ENCODE measurements around the gene MARCO. TPM values are rescaled to one million over a fixed set of nuclear protein-coding genes. Genes with fewer than 3 reads are reported as not detected.

The MARCO gene
- total and polyA plus RNA-seq, 2 donors (not counting 1 experiment from before 2014, with no cell fraction given): 0.04 TPM; not detected in 1

DNA sequence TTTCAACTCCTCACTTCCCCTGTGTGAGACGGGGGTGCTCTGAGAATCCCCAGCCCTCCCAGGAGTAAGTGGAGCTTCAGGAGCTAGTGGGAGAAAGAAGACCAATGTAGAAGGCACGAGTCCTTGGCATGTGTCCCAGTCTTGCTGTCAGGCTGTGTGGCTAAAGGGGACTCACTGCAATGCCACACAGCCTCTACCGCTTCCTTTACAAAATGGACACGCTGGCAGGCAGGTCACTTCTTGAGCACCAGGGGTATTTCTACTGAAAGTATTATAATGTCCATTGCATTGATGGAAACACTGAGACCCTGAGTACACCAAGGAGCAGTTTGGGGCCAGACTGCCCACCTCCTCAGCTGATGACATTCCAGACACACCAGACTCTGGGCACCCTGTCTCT, 35.8 kb upstream of the MARCO start:
- Mint-ChIP-seq H3K4me3 (no peak overlapping the region), H3K9me3 (ENCODE audit: insufficient read depth) (no peaks in the 10 kb centered on the region), H3K27me3 (peaks cover 5% of the 10 kb centered on the region), H3K4me1 (no peaks in the 10 kb centered on the region), H3K27ac (no peak overlapping the region)
- WGBS (ENCODE audit: insufficient coverage): 69% methylated on average over 2 of the region's 4 CpGs
- ChIA-PET CTCF (no interaction called here), POLR2A (no interaction called here)
- intact Hi-C loops (cut with micrococcal nuclease): no loop called here
- peaks cover 0 to 7% (median 0%) of the 10 kb centered on the region in 3 donors for H3K9me3 ChIP-seq (ENCODE audit: control extremely low read depth in 1 of 3, control insufficient read depth in 2 of 3, insufficient read depth in 1 of 3, low read length in 2 of 3)
- no peak for TF ChIP-seq EZH2 (IDR thresholded peaks at IDR 0.05; ENCODE audit: borderline replicate concordance, insufficient read depth, low read depth, low read length, poor library complexity, severe bottlenecking)
- TF ChIP-seq, protein P1, sequence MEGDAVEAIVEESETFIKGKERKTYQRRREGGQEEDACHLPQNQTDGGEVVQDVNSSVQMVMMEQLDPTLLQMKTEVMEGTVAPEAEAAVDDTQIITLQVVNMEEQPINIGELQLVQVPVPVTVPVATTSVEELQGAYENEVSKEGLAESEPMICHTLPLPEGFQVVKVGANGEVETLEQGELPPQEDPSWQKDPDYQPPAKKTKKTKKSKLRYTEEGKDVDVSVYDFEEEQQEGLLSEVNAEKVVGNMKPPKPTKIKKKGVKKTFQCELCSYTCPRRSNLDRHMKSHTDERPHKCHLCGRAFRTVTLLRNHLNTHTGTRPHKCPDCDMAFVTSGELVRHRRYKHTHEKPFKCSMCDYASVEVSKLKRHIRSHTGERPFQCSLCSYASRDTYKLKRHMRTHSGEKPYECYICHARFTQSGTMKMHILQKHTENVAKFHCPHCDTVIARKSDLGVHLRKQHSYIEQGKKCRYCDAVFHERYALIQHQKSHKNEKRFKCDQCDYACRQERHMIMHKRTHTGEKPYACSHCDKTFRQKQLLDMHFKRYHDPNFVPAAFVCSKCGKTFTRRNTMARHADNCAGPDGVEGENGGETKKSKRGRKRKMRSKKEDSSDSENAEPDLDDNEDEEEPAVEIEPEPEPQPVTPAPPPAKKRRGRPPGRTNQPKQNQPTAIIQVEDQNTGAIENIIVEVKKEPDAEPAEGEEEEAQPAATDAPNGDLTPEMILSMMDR (IDR thresholded peaks at IDR 0.05): no peak
- no peak overlapping the region for H3K9ac ChIP-seq (ENCODE audit: low read length)
- H2AFZ ChIP-seq (ENCODE audit: insufficient read depth, low read depth, low read length, poor library complexity, severe bottlenecking): no peak overlapping the region
- peaks cover 6 to 10% of the 10 kb centered on the region in 2 donors for H3K4me1 ChIP-seq (ENCODE audit: control insufficient read depth in 2 of 2, insufficient read depth in 2 of 2, low read length in 2 of 2)
- H3K27ac ChIP-seq (ENCODE audit: low read length in 2 of 2): no peak overlapping the region
- ATAC-seq (ENCODE audit: low read depth): no peak
- DNase-seq: no peak
- no peaks in the 10 kb centered on the region for H3K36me3 ChIP-seq (replicated peaks in 1 of 2; ENCODE audit: control extremely low read depth in 1 of 2, control insufficient read depth in 1 of 2, extremely low read depth in 1 of 2, insufficient read depth in 2 of 2, low read length in 1 of 2)
- no peak overlapping the region for H3K4me2 ChIP-seq (replicated peaks; ENCODE audit: low read depth, low read length, poor library complexity, severe bottlenecking)
- H3K4me3 ChIP-seq (ENCODE audit: control extremely low read depth in 1 of 5, extremely low read depth in 1 of 5, insufficient read depth in 1 of 5, low read depth in 2 of 5, low read length in 4 of 5): no peak overlapping the region
- H3K79me2 ChIP-seq (ENCODE audit: control insufficient read depth, insufficient read depth, low read length): no peaks in the 10 kb centered on the region
- H3K27me3 ChIP-seq (replicated peaks in 1 of 4; ENCODE audit: control extremely low read depth in 1 of 4, control insufficient read depth in 3 of 4, insufficient read depth in 4 of 4, low read length in 3 of 4): peaks cover 0 to 3% (median 0%) of the 10 kb centered on the region in 4 experiments
- H4K20me1 ChIP-seq (ENCODE audit: control insufficient read depth, insufficient read depth, low read length, poor library complexity, severe bottlenecking): no peaks in the 10 kb centered on the region

GRCh38 chr2:118907759-118908158, 34.2 kb upstream of the MARCO start:
- H2AFZ ChIP-seq (ENCODE audit: insufficient read depth, low read depth, low read length, poor library complexity, severe bottlenecking): no peak overlapping the region
- no peak overlapping the region for H3K4me3 ChIP-seq (ENCODE audit: control extremely low read depth in 1 of 5, extremely low read depth in 1 of 5, insufficient read depth in 1 of 5, low read depth in 2 of 5, low read length in 4 of 5)
- WGBS (ENCODE audit: insufficient coverage): 81% methylated on average over 5 of the region's 5 CpGs
- H3K4me2 ChIP-seq (replicated peaks; ENCODE audit: low read depth, low read length, poor library complexity, severe bottlenecking): no peak overlapping the region
- TF ChIP-seq EZH2 (IDR thresholded peaks at IDR 0.05; ENCODE audit: borderline replicate concordance, insufficient read depth, low read depth, low read length, poor library complexity, severe bottlenecking): no peak
- TF ChIP-seq, protein P1 (IDR thresholded peaks at IDR 0.05): no peak
- H3K27ac ChIP-seq (ENCODE audit: low read length in 2 of 2): no peak overlapping the region
- no peaks in the 10 kb centered on the region for H3K27me3 ChIP-seq (replicated peaks in 1 of 4; ENCODE audit: control extremely low read depth in 1 of 4, control insufficient read depth in 3 of 4, insufficient read depth in 4 of 4, low read length in 3 of 4)
- intact Hi-C loops (cut with micrococcal nuclease): no loop called here
- H3K27me3 Mint-ChIP-seq: peaks cover 5% of the 10 kb centered on the region
- H3K4me3 Mint-ChIP-seq: no peak overlapping the region
- H3K9me3 ChIP-seq (ENCODE audit: control extremely low read depth in 1 of 3, control insufficient read depth in 2 of 3, insufficient read depth in 1 of 3, low read length in 2 of 3): peaks cover 0 to 7% (median 0%) of the 10 kb centered on the region in 3 donors
- H3K4me1 Mint-ChIP-seq: no peaks in the 10 kb centered on the region
- no peak overlapping the region for H3K27ac Mint-ChIP-seq
- CTCF ChIA-PET: no interaction called here
- peaks cover 0 to 3% of the 10 kb centered on the region in 2 donors for H3K4me1 ChIP-seq (ENCODE audit: control insufficient read depth in 2 of 2, insufficient read depth in 2 of 2, low read length in 2 of 2)
- H3K79me2 ChIP-seq (ENCODE audit: control insufficient read depth, insufficient read depth, low read length): no peaks in the 10 kb centered on the region
- no peak overlapping the region for H3K9ac ChIP-seq (ENCODE audit: low read length)
- H4K20me1 ChIP-seq (ENCODE audit: control insufficient read depth, insufficient read depth, low read length, poor library complexity, severe bottlenecking): no peaks in the 10 kb centered on the region
- DNase-seq (no peak), ATAC-seq (ENCODE audit: low read depth) (no peak)
- no peaks in the 10 kb centered on the region for H3K9me3 Mint-ChIP-seq (ENCODE audit: insufficient read depth)
- POLR2A ChIA-PET: no interaction called here
- H3K36me3 ChIP-seq (replicated peaks in 1 of 2; ENCODE audit: control extremely low read depth in 1 of 2, control insufficient read depth in 1 of 2, extremely low read depth in 1 of 2, insufficient read depth in 2 of 2, low read length in 1 of 2): no peaks in the 10 kb centered on the region

Measured in B cell (primary cell).